GM21381 (cell line): ENCODE data around the gene ZEB1.
A peak's percentile ranks its signal among the peaks of the same experiment; 100 is the strongest.

Experiments used
- ATAC-seq: cut with Tn5 transposase; IDR thresholded peaks from one replicate; pipeline ENCODE4 v1.9.1; 2021; ENCODE audit warnings: mild to moderate bottlenecking, moderate library complexity; ENCODE audit not compliant: unreplicated experiment

Gene ZEB1

DNA sequence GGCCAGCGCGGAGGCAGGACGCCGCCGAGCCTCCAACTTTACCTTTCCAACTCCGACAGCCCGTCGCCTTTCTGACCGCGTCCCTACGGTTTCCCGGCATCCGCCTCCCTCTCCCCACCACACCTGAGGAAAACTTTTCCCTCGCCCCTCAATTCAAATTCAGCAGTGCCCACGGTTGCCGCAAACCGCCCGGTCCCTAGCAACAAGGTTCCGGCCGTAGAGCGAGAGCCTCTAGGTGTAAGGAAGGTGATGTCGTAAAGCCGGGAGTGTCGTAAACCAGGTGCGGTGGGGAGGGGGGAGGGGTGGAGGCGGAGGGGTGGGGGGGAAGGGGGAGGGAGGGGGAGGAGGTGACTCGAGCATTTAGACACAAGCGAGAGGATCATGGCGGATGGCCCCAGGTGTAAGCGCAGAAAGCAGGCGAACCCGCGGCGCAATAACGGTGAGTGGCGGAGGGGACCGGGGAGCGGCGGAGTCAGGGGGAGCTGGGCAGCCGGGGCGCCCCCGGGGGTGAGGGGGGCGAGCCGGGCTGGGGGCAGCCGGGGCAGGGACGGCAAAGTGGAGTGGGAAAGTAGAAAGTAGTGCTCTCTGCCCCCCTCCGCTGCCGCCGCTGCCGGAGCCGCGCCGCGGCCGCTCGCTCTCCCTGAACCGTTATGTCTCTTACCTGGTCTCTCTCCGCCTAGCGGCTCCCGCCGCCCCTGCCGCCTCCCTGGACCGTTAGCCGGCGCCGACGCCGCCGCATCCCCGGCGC lies at the start of gene ZEB1:
ZEB1 (plus strand) TSS at position 363 of the 748 bp plus-strand sequence; CDS start at position 382, 19 bp downstream.
- ATAC-seq = peak; percentile 29

DNA sequence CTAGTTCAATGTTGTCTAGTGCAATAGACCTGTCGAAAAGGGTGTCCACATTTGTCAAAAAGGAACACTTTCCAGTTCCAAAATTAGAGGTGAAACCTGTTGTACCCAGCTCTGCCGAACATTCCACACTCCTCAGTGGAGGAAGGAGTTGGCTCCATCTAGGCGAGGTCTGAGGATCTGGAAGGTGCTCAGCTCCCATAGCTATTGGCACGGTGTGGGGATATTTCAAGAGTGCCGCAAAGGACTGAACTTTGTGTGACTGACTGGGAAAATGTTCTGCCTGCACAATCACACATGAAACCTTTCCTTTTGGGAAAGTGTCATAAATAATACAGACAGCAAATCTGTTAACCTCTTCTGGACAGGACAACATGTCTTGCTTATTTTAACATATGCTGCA lies 48.1 kb upstream of the ZEB1 start:
- no peak for ATAC-seq

DNA sequence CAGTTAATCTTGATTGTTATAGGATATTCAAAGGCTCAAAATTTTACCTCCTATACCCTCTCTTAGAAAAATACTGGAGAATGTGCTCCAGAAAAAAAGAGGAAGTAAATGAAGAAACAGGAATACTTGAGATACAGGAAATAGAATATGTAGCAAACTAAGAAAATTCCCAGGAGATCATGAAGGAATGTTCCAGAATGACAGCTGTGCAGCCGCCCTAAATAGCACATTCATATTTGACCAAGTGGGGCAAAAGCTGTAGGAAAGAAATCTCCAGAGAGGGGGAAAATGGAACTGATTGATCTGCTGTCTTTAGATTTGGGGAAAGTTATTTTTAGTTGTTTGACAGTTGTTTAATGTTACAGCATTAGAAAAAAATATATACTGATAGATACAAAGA lies 46.2 kb upstream of the ZEB1 start:
- ATAC-seq = no peak

DNA sequence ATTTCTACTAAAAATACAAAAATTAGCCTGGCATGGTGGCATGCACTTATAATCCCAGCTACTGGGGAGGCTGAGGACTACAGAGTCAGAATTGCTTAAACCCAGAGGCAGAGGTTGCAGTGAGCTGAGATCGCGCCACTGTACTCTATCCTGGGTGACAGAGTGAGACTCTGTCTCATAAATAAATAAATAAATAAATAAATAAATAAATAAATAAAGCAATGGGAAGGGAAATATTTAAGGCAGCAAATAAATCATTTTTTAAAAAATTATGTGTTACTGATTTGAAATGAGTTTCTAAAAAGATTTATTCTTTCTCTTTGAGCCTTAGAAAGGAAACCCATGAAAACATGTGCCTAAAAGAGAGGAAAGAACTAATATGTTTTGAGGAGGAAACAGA lies 45.2 kb upstream of the ZEB1 start:
- ATAC-seq = no peak

DNA sequence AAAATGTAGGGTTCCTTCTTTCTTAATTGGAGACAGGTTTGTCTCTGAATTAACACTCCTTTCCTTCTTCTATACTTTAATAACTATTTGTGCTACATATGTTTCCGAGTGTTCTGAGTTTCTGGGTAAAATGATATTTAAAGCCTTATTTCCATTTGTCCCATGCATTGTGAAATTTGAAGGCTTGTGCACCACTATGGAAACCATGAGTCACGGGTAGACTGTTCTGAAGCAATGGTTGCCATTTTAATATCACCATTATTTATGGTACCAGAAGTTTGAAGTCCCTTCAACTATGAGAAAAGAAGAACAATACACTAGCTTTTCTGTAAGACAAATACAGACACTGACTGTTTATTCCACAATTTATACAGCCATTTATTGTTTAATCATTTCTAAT lies 44.7 kb upstream of the ZEB1 start:
- ATAC-seq = no peak

DNA sequence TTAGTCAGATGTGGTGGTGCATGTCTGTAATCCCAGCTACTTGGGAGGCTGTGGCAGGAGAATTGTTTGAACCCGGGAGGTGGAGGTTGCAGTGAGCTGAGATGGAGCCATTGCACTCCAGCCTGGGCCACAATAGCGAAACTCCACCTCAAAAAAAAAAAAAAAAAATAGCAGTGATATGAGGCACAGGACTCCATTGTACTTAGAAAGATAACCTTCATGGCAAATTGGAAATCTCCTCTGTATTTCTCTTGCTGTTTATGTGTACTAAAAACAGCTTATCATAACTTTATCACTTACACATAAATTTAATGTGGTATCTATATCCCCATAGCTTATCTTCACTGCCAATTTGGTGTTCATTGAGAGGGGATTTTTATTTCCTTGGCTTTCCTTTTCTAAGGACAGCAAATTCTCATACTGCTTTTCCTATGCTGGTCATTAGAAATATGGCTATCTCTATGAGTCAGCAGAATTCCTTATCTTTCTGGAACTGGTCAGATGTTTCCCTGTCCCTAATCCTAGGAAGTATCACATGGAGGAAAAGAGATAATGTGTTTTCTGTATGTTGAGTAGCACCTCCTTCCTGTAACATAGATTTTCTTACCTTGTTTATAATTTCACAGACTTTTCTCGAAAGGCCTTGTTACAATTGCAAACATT lies 40.6 kb upstream of the ZEB1 start:
- no peak for ATAC-seq

DNA sequence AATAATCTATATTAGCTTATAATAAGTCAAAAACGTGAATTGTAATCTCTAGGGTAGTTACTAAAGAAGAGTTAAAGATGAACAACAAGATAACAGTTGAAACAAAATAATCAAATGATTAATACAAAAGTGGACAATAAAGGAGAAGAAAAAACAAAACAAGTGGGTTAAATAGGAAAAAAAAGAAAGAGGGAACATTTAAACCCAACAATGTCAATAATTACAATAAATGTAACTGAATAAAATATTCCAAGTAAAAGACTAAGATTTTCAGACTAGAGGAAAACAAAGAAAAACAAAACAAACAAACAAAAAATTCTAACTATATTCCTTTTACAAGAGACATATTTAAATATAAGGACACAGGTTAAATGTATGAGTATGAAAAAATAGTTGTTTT lies 38.0 kb upstream of the ZEB1 start:
- no peak for ATAC-seq

DNA sequence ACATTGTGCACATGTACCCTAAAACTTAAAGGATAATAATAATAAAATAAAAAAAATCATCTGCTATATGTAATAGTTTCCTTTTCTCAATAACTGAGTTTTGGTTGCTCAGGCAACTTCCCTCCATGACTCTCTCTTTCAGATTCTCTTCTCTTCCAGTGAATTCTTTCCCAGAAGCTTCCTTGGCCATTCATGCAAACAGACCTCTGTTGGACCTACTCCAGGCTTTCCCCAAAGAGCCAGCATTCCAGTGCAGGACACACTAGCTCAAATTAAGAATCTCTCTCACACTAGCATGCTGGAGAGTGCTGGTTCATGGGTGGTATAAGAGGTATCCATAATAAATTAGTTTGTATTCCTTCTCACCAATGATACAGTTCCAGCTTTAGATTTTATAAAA lies 31.0 kb upstream of the ZEB1 start:
- no peak for ATAC-seq

DNA sequence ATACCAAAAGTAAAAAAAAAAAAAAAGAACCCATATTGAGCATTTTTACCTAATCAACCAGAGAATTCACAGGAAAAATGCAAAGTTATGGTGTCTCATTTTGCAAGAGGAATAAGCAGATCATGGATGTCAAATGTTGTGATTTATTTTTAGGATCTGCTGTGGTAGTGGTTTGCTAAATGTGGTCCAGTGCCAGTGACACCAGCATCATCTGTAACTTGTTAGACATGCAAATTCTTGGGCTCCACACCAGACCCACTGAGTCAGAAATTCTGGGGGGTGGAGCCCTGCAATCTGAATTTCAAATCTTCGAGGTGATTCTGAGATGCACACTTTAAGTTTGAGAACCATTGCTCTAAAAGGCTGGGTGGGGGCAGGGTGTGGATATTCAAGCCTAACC lies 30.1 kb upstream of the ZEB1 start:
- ATAC-seq = no peak

DNA sequence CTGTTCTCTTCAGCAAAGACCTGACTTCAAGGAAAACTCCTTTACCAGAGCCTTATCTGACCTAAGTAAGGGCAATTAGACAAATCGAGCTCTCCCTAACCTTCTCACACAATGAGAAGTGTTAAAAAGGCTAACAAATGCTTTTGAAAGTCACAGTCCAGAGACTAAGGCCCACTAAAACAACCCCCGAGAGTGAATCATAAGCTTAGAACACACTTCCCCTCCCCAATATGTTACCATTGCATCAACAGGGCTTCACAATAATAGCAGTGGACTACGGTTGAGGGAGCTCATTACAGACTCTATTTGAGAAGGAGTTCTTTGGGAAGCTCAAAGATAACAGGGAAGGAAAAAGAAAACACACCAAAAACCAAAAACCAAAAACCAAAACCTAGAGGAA lies 28.6 kb upstream of the ZEB1 start:
- no peak for ATAC-seq

DNA sequence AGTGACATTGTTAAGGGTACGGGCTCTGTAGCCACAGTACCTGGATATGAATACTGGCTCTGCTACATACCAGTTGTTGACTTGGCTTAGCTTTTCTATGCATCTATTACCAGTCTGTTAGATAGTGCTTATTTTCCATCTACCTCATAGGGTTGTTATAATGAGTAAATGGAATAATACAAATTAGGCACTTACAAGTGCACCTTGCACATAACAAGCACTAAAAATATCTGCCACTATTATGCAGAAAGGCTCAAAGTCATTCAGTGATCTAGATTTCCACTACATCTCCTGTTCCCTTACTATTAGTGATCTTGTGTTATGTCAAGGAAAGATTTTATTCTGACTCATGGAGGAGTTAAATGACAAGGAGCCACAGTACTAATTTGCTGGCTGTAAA lies 27.9 kb upstream of the ZEB1 start:
- no peak for ATAC-seq

DNA sequence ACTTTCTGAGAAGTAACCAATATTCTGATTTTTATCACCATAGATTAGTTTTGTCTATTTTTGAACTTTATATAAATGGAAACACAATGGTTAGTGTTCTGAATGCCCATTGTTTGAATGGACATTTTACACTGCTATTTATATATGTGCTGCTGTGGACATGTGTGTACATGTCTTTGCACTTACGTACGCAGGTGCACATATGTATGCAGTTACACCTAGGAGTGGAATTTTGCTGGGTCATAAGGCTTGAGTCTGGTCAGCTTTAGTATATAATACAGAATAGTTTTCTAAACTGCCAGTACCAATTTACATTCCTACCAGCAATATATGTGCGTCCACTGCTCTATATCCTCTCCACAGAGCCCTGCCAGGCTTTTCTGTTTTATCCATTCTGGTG lies 24.5 kb upstream of the ZEB1 start:
- no peak for ATAC-seq

DNA sequence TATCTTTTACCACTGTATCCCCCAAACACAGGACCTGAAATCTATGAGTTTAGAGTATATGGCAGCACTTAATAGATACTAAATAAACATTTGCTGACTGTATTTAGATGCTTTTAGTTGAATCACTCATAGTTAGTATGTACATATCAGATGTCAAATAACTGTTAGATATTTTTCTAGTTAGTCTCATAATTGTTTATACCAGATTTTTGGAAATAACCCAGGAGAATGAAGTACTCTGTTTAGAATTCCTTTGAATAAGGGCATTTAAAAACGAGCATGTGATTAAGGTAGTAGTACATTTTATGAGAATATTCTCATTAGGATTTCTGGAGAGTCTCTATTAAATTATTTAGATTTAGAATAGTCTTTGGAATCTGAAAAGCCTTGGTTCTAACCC lies 22.3 kb upstream of the ZEB1 start:
- ATAC-seq = no peak

DNA sequence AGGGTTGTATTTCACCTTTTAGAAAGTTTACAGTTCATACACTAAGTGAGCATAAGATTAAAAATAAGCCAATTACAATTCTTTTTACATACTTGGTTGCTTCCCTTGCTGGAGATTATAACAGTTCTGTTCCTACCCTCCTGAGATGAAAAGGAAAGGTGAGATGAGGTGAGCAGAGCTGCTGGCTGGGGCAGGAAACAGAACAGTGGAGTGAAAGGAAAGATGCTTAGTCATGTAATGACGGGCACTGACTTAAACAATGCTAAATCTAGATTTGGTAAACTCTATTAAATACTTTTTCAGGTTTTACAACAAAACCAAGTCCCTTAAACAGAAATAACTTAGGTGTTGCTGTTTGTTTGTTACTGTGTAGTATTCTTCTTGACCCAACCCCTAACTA lies 19.9 kb upstream of the ZEB1 start:
- ATAC-seq = no peak

DNA sequence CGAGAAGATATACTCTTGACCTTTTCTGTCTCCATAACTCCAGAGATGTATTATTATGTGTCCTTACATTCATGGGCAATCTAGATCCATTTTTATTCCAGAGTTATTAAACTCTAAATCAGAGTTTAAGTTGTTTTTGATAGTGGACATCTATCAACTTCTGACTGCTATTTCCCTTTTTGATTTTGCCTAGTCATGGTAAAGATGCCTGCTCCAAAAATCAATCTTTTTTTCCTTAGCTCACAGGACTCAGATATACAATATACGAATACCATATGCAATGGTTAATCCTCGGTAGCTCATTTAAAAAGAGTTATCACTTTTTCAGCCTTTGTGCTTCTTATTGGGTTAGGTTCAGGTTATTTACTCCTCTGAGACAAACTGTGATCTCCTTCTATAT lies 15.8 kb upstream of the ZEB1 start:
- ATAC-seq = no peak

DNA sequence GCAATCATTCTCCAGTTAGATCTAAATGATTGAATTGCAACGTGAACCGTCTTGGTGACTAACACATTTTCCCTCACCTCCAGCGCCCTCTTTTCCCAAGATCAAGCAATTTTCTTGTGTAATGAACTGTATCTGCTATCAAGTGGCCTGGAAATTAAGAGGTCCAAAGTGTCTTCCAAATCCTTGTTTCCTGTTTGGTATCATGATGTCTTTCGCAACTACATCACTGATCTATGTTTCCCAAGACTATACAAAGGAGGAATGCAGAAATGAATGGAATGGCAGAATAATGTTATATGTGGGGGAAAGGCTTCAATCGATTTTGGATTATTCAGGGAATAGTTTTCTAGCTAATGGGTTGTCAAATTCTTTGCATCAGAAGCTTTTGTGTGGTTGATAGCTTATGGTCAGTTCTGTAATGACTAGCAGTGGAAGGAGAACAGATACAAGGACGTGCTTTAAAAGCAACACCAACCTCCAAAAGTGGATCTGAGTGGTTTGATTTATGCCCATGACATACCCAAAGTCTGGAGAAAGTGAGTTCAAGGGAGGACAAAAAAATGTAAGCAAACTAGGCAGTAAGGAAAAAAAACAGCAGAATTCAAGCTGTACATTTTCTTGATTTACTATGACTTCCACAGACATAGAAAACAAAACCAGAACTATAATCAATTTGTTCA lies 14.6 kb upstream of the ZEB1 start:
- ATAC-seq = no peak

DNA sequence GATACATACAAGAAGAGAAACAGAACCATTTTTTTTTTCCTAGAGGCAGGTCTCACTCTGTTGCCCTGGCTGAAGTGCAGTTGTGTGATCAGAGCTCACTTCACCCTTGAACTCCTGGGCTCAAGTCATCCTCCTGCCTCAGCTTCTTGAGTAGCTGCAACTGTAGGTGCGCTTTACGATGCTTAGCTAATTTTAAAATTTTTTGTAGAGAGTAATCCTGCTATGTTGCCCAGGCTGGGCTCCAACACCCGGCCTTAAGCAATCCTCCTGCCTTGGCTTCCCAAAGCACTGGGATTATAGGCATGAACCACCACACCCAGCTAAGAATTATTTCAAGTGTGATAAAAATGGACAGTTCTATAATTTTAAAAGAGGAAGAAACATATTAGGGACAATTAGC lies 5.6 kb upstream of the ZEB1 start:
- no peak for ATAC-seq

DNA sequence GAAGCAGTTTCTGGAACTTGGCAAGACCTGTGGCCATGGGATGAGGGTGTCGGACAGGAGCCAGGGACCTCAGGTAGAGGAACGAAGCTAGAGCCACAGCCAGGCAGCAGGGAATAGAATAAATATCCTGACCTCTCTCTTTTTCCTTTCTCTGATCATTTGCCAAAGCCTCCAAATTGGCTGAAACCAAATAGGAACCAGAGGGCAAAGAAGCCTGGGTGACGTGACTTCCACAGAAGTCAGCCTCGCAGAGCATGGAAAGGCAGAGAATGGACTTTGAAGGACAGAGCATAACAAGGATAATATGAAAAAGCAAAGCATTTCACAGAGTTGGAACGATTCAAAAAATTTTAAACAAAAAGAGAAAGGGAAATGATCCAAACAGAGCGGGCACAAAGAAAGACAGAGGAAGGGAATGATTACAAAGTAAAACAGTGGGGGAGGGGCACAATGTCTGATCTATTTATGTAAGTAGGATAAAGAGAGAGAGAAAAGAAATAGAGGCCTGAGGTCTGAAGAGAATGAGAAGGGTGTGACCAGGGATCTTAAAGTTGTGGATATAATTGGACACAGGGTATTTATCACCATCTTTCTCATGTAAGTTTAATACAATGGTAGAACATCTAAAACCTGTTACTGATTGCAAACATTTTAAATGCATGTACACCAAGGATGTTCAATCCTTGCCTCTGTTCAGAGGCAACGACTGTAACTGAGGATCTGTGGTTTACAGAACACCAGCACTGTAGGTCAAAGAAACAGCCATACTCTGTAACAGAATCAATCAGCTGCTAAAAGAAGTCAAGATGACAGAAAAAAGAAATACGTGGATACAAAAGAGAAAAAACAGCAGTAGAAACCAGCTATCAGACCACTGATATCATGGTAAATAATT lies 4.5 kb upstream of the ZEB1 start:
- ATAC-seq = no peak

DNA sequence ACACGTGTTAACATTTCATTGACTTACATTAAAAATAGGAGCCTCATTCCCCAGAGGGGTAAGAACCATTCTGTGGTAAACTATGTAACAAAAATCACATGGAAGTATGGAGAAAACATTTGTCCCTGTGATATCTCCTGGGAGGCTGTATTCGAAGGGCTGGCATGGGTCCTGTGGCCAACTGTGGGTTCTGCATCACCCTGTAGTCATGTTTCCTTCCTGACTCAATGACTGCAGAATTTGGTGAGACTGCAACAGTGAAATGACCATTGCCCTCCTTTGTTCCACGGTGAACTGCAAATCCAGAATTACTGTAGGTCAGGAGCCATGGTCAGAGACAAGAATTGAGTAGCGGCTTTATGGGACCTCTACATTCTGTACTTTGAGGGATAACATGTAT lies 3.6 kb upstream of the ZEB1 start:
- ATAC-seq = no peak

DNA sequence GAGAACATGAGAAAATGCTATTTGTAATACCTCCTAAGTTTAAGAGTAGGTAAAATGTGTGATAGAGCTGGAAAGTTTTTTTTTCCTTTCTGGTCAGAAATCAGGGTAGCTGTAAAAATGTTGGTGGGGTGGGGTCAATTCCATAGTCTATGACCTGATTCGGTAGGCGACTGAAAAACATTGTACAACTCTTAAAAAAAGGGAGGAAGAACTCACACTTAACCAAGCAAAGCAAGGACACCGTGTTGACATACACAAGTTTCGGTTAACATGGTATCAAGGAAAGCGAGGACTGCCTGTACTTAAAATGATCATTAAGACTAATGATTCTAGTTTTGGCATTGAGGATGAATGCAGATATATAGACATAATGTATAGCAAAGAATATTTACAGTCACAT lies 1.8 kb upstream of the ZEB1 start:
- ATAC-seq = no peak

DNA sequence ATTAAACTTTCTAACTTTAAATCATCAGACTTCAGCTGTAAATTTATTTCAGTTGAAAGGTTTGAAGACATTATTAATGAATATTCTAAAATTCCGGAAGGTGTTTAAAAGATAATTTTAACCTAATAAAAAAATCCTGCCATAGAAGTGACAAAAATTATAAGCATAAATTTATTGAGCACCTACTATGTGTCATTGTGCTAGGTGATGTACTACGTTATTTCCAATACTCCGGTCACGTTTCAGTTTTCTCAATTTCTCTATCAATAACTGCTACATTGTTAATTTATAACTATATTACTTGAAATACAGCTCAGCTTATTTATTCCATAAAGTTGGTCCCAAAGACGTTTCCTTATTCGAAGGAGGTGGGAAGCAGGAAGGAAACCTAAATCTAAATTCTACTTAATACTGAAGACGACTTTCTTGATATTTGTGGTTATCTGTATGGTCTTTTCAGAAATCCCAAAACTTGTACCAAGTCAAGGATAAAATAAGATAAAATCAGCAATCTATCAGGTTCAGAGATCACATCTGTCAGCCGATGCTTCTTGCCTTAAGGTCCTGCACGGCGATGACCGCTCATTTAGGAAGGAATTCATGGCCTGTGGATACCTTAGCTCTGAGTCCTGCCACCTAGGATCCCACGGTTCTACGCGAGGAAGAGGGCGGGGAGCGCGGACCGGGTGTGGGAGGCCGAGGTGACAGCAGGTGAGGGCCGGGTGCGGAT lies 1.2 kb upstream of the ZEB1 start:
- peak; percentile 67 for ATAC-seq
